Measurements from ENCODE around the gene GP1BA.
"Not testable (repeated sequence)": the region's sequence is repeated elsewhere in the genome, so short reads cannot be mapped to it uniquely, and the experiment has no call there.

The GP1BA gene

DNA sequence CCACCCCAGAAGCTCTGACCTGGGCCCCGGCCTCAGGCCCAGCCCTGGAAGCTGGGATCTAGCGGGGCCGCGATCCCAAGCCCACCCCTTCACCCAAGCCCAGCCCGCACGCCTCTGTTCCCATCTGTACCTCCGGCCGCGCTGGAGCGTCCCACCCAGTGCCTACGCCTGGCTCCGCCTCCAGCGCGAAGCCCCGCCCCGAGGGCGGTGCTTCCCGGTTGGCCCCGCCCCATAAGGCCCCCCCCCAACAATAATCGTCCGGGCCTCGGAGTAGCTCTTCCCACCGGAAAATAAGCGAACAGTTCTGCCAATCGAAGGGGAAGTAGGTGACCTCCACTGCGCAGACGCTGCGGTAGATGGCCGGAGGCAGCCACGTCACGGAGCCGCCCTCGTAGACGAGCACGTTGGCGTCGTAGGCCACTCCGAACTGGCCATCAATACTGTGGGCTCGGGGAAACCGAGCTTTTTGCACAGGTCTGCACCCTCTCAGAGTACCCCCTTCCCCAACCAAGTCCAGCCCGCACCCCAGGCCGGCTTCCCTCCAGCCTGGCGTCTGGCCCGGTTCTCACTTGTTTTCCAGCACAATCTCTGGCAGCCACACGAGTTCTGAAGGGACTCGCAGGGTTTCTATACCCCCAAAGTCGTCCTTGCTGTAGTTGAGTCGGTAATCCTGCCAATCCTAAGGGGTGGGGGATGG is 30.3 kb upstream of the GP1BA start:
- DNase-seq (ENCODE audit: low read depth in 3 of 3): no peak

DNA sequence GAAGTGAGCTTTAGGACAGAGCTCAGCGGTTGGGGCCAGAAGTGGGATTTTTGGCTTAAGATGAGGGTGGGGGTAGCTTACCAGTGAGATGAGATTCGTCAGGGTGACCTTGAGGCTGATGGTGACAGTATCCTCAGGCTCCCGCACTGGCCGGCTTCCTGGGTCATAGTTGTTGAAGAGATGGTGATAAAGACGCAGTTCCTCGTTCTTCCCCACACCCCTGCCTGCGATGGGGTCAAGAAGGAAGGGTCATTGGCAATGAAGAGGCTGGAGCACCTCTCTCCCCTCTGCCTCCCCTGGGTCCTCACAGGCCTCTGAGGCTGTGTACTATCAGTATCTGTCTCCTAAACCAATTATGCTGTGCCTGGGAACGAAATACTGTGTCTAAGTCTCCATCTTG is 29.5 kb upstream of the GP1BA start:
- no peak for DNase-seq (ENCODE audit: low read depth in 3 of 3)

GRCh38 chr17:4903051-4903818 is 28.8 kb upstream of the GP1BA start, which contains the start of gene CHRNE:
TSS of gene CHRNE (minus strand) at chr17:4903098. CDS start at chr17:4903063, 35 bp downstream.
- DNase-seq (ENCODE audit: low read depth in 3 of 3): peak in 2 of 3 experiments; percentile 51 to 63

DNA sequence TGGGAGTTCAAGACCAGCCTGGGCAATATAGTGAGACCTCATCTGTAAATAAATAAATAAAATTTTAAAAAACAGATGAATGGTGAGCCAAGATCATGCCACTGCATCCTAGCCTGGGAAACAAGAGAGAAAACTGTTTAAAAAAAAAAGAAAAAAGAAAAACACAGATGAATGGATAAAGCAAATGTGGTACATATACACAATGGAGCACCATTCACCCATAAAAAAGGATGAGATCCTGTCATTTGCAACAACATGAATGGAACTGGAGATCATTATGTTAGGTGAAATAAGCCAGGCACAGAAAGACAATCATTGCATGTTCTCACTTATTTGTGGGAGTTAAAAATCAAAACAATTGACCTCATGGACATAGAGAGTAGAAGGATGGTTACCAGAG is 25.4 kb upstream of the GP1BA start:
- not testable (repeated sequence) for DNase-seq (ENCODE audit: low read depth in 3 of 3)

DNA sequence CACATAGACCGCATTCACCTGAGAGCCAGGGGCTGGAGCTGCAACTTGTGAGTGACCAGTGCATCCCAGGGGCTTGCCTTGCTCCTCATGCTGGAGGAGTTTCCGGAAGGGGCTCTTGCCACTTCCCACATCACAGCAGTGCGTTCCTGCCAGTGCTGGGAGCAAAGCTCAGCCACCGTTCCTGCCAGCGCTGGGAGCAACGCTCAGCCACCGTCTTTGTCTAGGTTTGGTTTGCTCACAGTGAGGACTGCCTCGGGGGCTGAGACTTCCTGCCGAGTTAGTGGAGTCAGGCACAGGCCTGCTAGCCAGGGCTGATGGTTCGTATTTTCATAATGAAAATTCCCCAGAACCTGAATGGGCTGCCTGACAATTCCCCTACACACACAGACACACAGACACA is 23.8 kb upstream of the GP1BA start:
- DNase-seq (ENCODE audit: low read depth in 3 of 3): no peak

DNA sequence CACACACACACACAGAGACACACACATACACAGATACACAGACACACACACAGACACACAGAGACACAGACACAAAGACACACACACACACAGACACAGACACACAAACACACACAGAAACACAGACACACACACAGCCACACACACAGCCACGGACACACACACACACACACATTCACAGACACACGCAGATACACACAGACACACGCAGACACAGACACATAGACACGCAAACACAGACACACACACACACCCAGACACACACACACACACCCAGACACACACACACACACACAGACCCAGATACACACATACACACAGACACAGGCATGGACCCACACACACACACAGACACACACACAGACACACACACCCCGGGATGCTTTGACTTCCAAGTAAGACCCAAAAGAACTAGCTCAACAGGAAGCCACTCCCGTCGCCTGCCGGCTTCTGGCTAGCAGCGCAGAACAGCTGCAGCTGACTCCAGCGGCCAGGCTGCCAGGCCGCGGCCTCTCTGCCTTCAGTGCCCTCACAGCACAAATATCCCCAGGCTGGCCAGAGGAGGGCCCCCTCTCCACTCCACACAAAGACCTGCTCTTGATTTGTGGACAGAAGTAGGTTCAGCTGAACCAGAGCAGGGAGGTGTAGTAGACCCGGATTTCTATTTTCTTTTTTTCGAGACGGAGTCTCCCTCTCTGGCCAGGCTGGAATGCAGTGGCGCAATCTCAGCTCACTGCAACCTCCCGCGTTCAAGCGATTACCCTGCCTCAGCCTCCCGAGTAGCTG is 23.2 kb upstream of the GP1BA start:
- DNase-seq (ENCODE audit: low read depth in 3 of 3): peak; percentile 33 to 55 (median 53)

GRCh38 chr17:4913994-4914393 is 18.1 kb upstream of the GP1BA start:
- no peak for DNase-seq (ENCODE audit: low read depth in 3 of 3)

DNA sequence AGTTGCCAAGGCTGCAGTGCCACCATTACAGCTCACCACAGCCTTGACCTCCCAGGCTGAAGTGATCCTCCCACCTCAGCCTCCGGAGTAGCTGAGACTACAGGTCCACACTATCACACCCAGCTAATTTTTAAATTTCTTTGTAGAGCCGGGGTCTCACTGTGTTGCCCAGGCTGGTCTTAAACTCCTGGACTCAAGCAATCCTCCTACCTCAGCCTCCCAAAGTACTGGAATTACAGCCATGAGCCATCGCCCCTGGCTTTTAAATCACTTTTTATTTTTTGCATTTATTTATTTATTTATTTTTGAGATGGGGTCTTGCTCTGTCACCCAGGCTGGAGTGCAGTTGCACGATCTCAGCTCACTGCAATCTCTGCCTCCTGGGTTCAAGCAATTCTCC is 17.5 kb upstream of the GP1BA start:
- DNase-seq (ENCODE audit: low read depth in 3 of 3): not testable (repeated sequence)

- no peak for DNase-seq (ENCODE audit: low read depth in 3 of 3)
These were observed 12.5 kb upstream of the GP1BA start for GRCh38 chr17:4919511-4920047.

DNA sequence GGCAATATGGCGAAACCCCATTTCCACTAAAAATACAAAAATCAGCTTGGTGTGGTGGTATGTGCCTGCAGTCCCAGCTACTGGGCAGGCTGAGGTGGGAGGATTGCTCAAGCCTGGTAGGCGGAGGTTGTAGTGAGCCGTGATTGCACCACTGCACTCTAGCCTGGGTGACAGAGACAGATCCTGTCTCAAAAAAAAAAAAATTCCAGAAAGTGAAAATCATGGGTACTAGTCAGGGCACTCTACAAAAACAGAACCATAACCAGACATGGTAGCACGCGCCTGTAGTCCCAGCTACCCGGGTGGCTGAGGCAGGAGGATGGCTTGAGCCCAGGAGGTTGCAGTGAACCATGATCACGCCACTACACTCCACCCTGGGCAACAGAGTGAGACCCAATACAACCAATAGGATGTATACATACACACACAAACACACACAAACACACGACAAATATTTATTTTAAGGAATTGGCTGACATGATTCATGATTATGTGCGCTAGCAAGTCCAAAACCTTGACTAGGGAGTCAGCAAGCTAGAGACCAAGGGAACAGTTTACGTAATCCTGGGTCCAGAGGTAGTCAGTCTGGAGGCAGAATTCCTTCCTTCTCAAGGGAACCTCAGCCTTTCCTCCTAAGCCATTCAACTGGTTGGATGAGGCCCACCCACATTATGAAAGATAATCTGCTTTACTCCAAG is 11.6 kb upstream of the GP1BA start:
- no peak for DNase-seq (ENCODE audit: low read depth in 3 of 3)

- DNase-seq (ENCODE audit: low read depth in 3 of 3): no peak
These were observed 10.8 kb upstream of the GP1BA start for GRCh38 chr17:4921320-4921719.

- DNase-seq (ENCODE audit: low read depth in 3 of 3): not testable (repeated sequence)
These were observed 5.3 kb upstream of the GP1BA start for GRCh38 chr17:4926577-4927335.

DNA sequence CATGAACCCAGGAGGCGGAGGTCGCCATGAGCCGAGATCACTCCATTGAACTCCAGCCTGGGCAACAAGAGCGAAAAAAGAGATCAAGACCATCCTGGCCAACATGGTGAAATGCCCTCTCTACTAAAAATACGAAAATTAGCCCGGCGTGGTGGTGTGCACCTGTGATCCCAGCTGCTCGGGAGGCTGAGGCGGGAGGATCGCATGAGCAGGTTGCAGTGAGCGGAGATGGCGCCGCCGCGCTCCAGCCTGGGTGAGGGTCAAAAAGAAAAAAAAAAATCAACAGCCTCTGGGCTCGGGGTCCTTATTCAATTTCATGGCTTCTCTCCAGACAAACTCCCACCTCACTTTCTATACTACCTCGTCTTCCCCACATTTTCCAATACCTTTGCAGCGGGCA is 3.2 kb upstream of the GP1BA start:
- no peak for DNase-seq (ENCODE audit: low read depth in 3 of 3)

DNA sequence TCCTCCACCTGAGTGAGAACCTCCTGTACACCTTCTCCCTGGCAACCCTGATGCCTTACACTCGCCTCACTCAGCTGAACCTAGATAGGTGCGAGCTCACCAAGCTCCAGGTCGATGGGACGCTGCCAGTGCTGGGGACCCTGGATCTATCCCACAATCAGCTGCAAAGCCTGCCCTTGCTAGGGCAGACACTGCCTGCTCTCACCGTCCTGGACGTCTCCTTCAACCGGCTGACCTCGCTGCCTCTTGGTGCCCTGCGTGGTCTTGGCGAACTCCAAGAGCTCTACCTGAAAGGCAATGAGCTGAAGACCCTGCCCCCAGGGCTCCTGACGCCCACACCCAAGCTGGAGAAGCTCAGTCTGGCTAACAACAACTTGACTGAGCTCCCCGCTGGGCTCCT is 679 bp downstream of the GP1BA start:
- no peak for DNase-seq (ENCODE audit: low read depth in 3 of 3)

- DNase-seq (ENCODE audit: low read depth in 3 of 3): no peak
These were observed 1.6 kb downstream of the GP1BA start for GRCh38 chr17:4933646-4934045.

- no peak for DNase-seq (ENCODE audit: low read depth in 3 of 3)
These were observed 2.3 kb downstream of the GP1BA start for GRCh38 chr17:4934173-4934979.

- DNase-seq (ENCODE audit: low read depth in 3 of 3): no peak
These were observed 3.6 kb downstream of the GP1BA start for GRCh38 chr17:4935650-4936049.

- DNase-seq (ENCODE audit: low read depth in 3 of 3): no peak
These were observed 4.4 kb downstream of the GP1BA start for GRCh38 chr17:4936436-4936835.

DNA sequence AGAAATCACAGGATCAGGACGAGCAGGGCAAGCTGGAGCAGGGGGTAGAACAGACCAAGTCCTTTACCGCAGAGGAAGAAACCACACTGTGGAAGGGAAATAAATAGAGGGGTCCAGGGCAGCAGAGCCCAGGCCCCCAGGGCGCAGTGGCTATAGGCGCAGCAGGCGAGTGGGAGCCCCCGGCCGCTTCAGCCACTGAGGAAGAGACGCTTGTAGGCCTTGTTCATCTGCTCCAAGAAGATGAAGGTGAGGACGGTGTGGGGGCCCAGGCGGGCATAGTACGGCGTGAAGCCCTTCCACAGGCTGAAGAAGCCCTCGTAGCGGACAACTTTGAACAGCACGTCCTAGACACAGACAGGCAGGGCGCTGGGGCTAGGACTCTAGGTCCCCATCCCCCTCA is 5.5 kb downstream of the GP1BA start:
- DNase-seq (ENCODE audit: low read depth in 3 of 3): no peak

- DNase-seq (ENCODE audit: low read depth in 3 of 3): no peak
These were observed 6.0 kb downstream of the GP1BA start for GRCh38 chr17:4938069-4938491.
